ENCODE measurements around the gene TIRAP.

GRCh38 chr11:126336671-126337101, 53.8 kb downstream of the TIRAP start:
- no peak for TF ChIP-seq CTCF (conservative IDR thresholded peaks at IDR 0.05)
- no peak for TF ChIP-seq ZFX (IDR thresholded peaks at IDR 0.05)
